GM10847 (cell line): ENCODE measurements around the gene IL4I1.

Experiments
- POLR2A ChIP-seq: IDR thresholded peaks from 2 replicates; pipeline ENCODE4 v1.6.1; 2011; ENCODE audit not compliant: insufficient read length; ENCODE audit errors: extremely low read depth

Gene IL4I1

GRCh38 chr19:49870309-49870901, 26.3 kb downstream of the IL4I1 start:
- no peak for TF ChIP-seq POLR2A

- peak; percentile 56 for TF ChIP-seq POLR2A
These were observed 27.0 kb downstream of the IL4I1 start for GRCh38 chr19:49869484-49870308.

GRCh38 chr19:49869009-49869483, 27.6 kb downstream of the IL4I1 start:
- no peak for TF ChIP-seq POLR2A

- peak; percentile 88 for TF ChIP-seq POLR2A
These were observed 29.5 kb downstream of the IL4I1 start, which contains the start of gene PNKP for GRCh38 chr19:49866933-49867782. PNKP (minus strand) TSS chr19:49867576; CDS start chr19:49867204, 372 bp downstream.

- TF ChIP-seq POLR2A = no peak
These were observed 31.8 kb downstream of the IL4I1 start for GRCh38 chr19:49864890-49865289.

- TF ChIP-seq POLR2A = no peak
These were observed 32.8 kb downstream of the IL4I1 start for GRCh38 chr19:49863935-49864320.

- TF ChIP-seq POLR2A = no peak
These were observed 33.3 kb downstream of the IL4I1 start for GRCh38 chr19:49863254-49863934.

- no peak for TF ChIP-seq POLR2A
These were observed 34.1 kb downstream of the IL4I1 start for GRCh38 chr19:49862391-49863253.

- TF ChIP-seq POLR2A = no peak
These were observed 34.9 kb downstream of the IL4I1 start for GRCh38 chr19:49861541-49862378.

GRCh38 chr19:49861107-49861506, 35.6 kb downstream of the IL4I1 start:
- no peak for TF ChIP-seq POLR2A

GRCh38 chr19:49860336-49861102, 36.2 kb downstream of the IL4I1 start:
- no peak for TF ChIP-seq POLR2A

GRCh38 chr19:49859682-49860335, 36.9 kb downstream of the IL4I1 start:
- no peak for TF ChIP-seq POLR2A
